B cell (primary cell): ENCODE data around the gene ALKAL2.

ENCODE experiments used
- EZH2 ChIP-seq: IDR thresholded peaks from 2 replicates; pipeline ENCODE4 v1.6.1; 2012; ENCODE audit warnings: borderline replicate concordance, low read depth, mild to moderate bottlenecking, moderate library complexity, low read length; ENCODE audit not compliant: insufficient read depth, poor library complexity, severe bottlenecking
- TF ChIP-seq, protein P1 (sequence below): fragments of 200-600 bp; IDR thresholded peaks from one replicate; pipeline ENCODE4 v1.8.0; 2022; ENCODE audit warnings: antibody characterized with exemption, mild to moderate bottlenecking

DNA sequence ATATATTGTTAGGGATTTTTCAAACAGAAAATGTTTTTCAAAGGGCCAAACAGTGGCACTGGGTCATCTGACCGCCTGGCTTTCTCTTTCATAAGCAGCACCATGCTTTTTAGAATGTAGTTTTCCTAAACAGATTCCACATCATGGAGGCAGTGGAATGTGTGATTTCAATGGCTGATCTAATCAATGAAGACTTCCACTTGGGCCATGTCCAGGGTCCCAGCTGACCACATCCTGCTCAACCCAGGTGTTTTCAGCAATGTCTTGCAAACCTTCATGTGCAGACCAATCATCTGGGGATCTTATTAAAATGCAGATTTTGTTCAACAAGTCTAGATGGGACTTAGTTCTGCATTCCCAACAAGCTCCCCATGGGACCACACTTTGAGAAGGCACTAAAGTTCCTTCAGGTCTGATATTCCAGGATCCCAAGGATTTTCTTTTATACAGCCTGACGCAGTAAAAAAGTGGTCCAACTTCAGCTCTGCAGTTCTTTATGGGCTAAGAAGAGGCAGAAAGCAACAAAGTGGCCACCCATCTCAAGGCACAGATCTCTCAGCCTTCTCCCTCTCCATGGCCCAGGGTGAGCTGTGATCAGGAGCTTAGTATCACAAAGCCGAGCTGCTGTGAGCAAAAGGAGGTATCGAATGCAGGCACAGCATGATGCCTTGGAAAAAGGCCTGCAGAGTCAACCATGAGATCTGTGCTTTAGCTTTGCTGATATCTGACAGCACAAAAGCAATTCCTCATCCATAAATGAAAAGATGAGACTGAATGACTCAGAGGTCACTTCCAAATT is 3.7 kb downstream of the ALKAL2 start:
- TF ChIP-seq, protein P1, sequence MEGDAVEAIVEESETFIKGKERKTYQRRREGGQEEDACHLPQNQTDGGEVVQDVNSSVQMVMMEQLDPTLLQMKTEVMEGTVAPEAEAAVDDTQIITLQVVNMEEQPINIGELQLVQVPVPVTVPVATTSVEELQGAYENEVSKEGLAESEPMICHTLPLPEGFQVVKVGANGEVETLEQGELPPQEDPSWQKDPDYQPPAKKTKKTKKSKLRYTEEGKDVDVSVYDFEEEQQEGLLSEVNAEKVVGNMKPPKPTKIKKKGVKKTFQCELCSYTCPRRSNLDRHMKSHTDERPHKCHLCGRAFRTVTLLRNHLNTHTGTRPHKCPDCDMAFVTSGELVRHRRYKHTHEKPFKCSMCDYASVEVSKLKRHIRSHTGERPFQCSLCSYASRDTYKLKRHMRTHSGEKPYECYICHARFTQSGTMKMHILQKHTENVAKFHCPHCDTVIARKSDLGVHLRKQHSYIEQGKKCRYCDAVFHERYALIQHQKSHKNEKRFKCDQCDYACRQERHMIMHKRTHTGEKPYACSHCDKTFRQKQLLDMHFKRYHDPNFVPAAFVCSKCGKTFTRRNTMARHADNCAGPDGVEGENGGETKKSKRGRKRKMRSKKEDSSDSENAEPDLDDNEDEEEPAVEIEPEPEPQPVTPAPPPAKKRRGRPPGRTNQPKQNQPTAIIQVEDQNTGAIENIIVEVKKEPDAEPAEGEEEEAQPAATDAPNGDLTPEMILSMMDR: no peak
- no peak for TF ChIP-seq EZH2
